ENCODE measurements around the gene AKAP3. TPM values are rescaled to one million over a fixed set of nuclear protein-coding genes. Genes with fewer than 3 reads are reported as not detected.

Gene AKAP3
- total and polyA plus RNA-seq, 10 of the 15 experiments (the other 5 are each of a cell fraction or from before 2014, with no cell fraction given), result 0.40 to 2.4 (median 1.3) TPM

GRCh38 chr12:4588916-4589315 lies 59.9 kb downstream of the AKAP3 start:
- no peaks in the 10 kb centered on the region for H3K27me3 ChIP-seq (replicated peaks in 1 of 2; ENCODE audit: control insufficient read depth in 2 of 2, insufficient read depth in 2 of 2, low read length in 1 of 2)
- ChIA-PET RAD21 (ENCODE audit: unreplicated experiment) (no interaction called here), SMC1A (ENCODE audit: uncharacterized antibody, unreplicated experiment) (no interaction called here), CTCF (no interaction called here), POLR2A (no interaction called here)
- H3K9ac ChIP-seq (ENCODE audit: control insufficient read depth, insufficient read depth, low read length), result no peak overlapping the region
- 89% methylated on average over 3 of the region's 3 CpGs for WGBS (ENCODE audit: insufficient coverage, insufficient replicate concordance, low lambda C conversion rate, missing lambda C conversion rate)
- TF ChIP-seq CUX1 (IDR thresholded peaks at IDR 0.05; ENCODE audit: insufficient replicate concordance, low read depth, low read length), result no peak
- TF ChIP-seq ZNF384 (IDR thresholded peaks at IDR 0.05; ENCODE audit: borderline replicate concordance, low read depth, low read length), result no peak
- no peak for TF ChIP-seq ZZZ3 (IDR thresholded peaks at IDR 0.05; ENCODE audit: control insufficient read depth, insufficient read length, low read depth)
- TF ChIP-seq BACH1 (IDR thresholded peaks at IDR 0.05; ENCODE audit: borderline replicate concordance), result no peak
- no peak for TF ChIP-seq RCOR1 (conservative IDR thresholded peaks at IDR 0.05; ENCODE audit: low read depth, low read length)
- TF ChIP-seq MEF2B (IDR thresholded peaks at IDR 0.05; ENCODE audit: partially characterized antibody, poor library complexity, severe bottlenecking), result no peak
- no peak for TF ChIP-seq KAT2A (conservative IDR thresholded peaks at IDR 0.05; ENCODE audit: control insufficient read depth, low read depth, low read length)
- no peak for TF ChIP-seq TCF3 (IDR thresholded peaks at IDR 0.05; ENCODE audit: borderline replicate concordance, insufficient read depth, low read depth, low read length)
- TF ChIP-seq EED (IDR thresholded peaks at IDR 0.05; ENCODE audit: low read depth), result no peak
- TF ChIP-seq ATF3 (IDR thresholded peaks at IDR 0.05; ENCODE audit: borderline replicate concordance, extremely low read depth, low read depth, low read length), result no peak
- no peak for TF ChIP-seq MTA2 (IDR thresholded peaks at IDR 0.05; ENCODE audit: low read depth)
- TF ChIP-seq JUND (IDR thresholded peaks at IDR 0.05; ENCODE audit: low read depth, low read length), result no peak
- TF ChIP-seq IKZF1 (conservative IDR thresholded peaks at IDR 0.05), result no peak
- TF ChIP-seq ZNF207 (IDR thresholded peaks at IDR 0.05; ENCODE audit: borderline replicate concordance), result no peak
- TF ChIP-seq CHD4 (IDR thresholded peaks at IDR 0.05), result no peak
- no peak for TF ChIP-seq TCF12 (IDR thresholded peaks at IDR 0.05; ENCODE audit: low read depth, low read length)
- TF ChIP-seq PKNOX1 (IDR thresholded peaks at IDR 0.05), result no peak
- no peak for TF ChIP-seq ZNF217 (IDR thresholded peaks at IDR 0.05)
- no peak for TF ChIP-seq GABPA (IDR thresholded peaks at IDR 0.05; ENCODE audit: low read depth)
- DNase-seq (ENCODE audit: low read depth, low spot score), result no peak
- no peak overlapping the region for H3K4me3 ChIP-seq
- no TSS peak for BruUV-seq (replicated peaks)
- FAIRE-seq, result no peak
- H3K9me3 ChIP-seq (replicated peaks; ENCODE audit: control insufficient read depth, insufficient read depth, low read length), result no peaks in the 10 kb centered on the region
- no peak overlapping the region for H2AFZ ChIP-seq (ENCODE audit: control insufficient read depth, low read depth, low read length)
- no peaks in the 10 kb centered on the region for H4K20me1 ChIP-seq (ENCODE audit: control insufficient read depth, insufficient read depth)
- intact Hi-C loops (cut with micrococcal nuclease; ENCODE audit: unreplicated experiment), result no loop called here
- in situ Hi-C loops (cut with MboI), result no loop called here
- no peak for ATAC-seq
- no peaks in the 10 kb centered on the region for H3K79me2 ChIP-seq (ENCODE audit: control insufficient read depth, insufficient read depth, low read length)
- no peaks in the 10 kb centered on the region for H3K4me1 ChIP-seq (ENCODE audit: control insufficient read depth, insufficient read depth, low read length)
- H3K36me3 ChIP-seq (ENCODE audit: control insufficient read depth in 2 of 2, insufficient read depth in 2 of 2, low read length in 1 of 2), result no peaks in the 10 kb centered on the region
- H3K27ac ChIP-seq (ENCODE audit: control insufficient read depth, insufficient read depth), result no peak overlapping the region
- no peak overlapping the region for H3K4me2 ChIP-seq (ENCODE audit: control insufficient read depth, insufficient read depth)
